ENCODE data around the gene LRGUK.

LRGUK gene

GRCh38 chr7:134311807-134312206 is 184.7 kb downstream of the LRGUK start:
- TF ChIP-seq, protein P1, sequence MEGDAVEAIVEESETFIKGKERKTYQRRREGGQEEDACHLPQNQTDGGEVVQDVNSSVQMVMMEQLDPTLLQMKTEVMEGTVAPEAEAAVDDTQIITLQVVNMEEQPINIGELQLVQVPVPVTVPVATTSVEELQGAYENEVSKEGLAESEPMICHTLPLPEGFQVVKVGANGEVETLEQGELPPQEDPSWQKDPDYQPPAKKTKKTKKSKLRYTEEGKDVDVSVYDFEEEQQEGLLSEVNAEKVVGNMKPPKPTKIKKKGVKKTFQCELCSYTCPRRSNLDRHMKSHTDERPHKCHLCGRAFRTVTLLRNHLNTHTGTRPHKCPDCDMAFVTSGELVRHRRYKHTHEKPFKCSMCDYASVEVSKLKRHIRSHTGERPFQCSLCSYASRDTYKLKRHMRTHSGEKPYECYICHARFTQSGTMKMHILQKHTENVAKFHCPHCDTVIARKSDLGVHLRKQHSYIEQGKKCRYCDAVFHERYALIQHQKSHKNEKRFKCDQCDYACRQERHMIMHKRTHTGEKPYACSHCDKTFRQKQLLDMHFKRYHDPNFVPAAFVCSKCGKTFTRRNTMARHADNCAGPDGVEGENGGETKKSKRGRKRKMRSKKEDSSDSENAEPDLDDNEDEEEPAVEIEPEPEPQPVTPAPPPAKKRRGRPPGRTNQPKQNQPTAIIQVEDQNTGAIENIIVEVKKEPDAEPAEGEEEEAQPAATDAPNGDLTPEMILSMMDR (IDR thresholded peaks at IDR 0.05), result no peak
- no peak for DNase-seq (ENCODE audit: low spot score)
- Histone ChIP-seq H3K27ac (no peak overlapping the region), H3K4me3 (no peak overlapping the region)

GRCh38 chr7:134312717-134313116 is 185.6 kb downstream of the LRGUK start:
- no peak for DNase-seq (ENCODE audit: low spot score)
- TF ChIP-seq, protein P1 (IDR thresholded peaks at IDR 0.05), result no peak
- Histone ChIP-seq H3K4me3 (no peak overlapping the region), H3K27ac (no peak overlapping the region)

- no peak overlapping the region for H3K27ac ChIP-seq
- TF ChIP-seq, protein P1 (IDR thresholded peaks at IDR 0.05), result no peak
- DNase-seq (ENCODE audit: low spot score), result no peak
These were observed 186.4 kb downstream of the LRGUK start for GRCh38 chr7:134313543-134313942.

More at GRCh38 chr7:134313543-134313942, 186.4 kb downstream of the LRGUK start:
- H3K4me3 ChIP-seq, result no peak overlapping the region

All from coronary artery (tissue), 2 donors.